GM21390 (cell line): ENCODE measurements around the gene SRSF3.
"Not testable (repeated sequence)": the region's sequence is repeated elsewhere in the genome, so short reads cannot be mapped to it uniquely, and the experiment has no call there.

Source experiments
- ATAC-seq: cut with Tn5 transposase; IDR thresholded peaks from one replicate; pipeline ENCODE4 v1.9.1; 2021; ENCODE audit not compliant: unreplicated experiment

SRSF3 gene

DNA sequence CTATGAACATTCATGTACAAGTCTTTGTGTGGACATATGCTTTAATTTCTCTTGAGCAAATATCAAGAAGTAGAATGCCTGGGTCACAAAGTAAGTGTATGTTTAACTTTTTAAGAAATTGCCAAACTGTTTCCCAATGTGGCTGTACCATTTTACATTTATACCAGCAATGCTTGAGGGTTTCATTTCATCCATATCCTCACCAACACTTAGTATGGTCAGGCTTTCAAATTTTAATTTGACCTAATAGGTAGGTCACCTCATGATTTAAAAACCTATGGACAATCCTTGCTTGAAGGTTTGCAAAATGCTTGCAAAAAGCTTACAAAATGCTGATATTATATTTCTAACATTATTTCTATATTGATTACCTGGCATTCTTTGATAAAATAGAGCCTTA is 19.5 kb upstream of the SRSF3 start:
- ATAC-seq: no peak

DNA sequence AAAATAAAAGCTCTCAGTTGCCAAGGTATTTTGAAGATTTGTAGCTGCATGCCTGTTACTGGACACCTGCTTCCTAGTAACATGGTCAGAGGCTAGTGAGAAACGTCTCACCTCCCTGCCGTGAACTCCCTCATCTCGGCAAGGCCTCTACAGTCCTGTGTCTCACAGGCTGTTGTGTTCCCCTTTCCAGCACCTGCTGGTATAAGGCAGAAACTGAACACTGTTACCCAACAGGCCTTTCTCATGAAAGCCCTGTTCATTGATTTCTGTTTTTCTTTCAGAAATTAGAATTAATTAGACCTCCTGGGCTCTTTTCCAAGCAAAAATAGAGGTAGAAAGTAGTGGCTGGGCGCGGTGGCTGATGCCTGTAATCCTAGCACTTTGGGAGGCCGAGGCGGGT is 17.6 kb upstream of the SRSF3 start:
- ATAC-seq: no peak

DNA sequence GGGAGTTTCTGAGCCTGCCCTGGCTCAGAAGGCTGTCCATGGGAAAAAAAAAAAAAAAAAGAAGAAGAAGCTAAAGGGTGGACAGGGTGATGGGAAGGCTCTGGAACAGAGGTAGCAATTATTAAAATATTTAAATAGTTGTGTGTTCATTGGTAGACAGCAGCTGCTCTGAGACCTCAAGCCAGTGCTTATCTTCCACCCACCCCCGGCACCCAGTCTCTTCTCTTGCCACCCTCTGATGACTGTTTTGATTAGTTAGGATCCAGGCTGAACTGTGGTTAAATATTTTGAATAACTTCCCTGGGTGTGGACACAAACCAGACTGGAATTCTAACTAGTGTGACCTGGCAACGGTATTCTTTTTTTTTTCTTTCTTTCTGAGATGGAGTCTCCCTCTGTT is 16.9 kb upstream of the SRSF3 start:
- no peak for ATAC-seq

DNA sequence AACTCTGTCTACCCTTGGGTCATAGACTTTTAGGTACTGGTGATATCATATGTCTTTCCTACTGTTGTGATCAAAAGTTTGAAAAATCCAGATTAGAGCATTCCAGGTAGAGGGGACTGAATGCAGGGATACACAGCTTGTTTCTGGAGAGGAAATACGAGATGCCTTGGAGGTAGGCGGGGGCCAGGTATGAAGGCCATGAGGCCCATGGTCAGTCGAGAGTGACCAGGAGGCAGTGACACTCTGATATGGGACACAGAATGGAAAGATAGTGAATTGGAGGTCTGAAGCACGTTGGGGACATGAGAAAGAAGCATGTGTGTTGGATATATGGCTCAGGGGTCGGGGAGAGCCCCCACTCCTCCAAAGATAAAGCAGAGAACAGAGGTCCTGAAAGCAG is 16.1 kb upstream of the SRSF3 start:
- ATAC-seq: no peak

DNA sequence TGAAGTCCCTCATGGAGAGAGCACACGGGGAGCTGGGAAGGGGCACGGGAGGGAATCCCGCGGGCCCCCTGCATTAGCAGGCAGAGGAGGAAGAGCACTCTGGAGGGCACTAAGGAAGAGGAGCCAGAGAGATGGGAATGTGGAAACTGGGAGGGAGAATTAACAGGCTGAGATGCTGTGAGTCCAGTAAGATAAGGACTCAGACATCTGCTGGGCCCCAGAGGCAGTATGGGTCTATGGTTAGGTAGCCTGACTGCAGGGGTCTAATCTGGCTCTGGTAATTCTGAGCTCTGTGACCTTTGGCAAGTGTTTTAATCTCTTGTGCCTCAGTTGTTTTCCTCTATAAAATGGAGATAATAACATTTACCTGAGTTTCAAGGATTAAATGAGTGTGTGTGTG is 15.7 kb upstream of the SRSF3 start:
- ATAC-seq: no peak

DNA sequence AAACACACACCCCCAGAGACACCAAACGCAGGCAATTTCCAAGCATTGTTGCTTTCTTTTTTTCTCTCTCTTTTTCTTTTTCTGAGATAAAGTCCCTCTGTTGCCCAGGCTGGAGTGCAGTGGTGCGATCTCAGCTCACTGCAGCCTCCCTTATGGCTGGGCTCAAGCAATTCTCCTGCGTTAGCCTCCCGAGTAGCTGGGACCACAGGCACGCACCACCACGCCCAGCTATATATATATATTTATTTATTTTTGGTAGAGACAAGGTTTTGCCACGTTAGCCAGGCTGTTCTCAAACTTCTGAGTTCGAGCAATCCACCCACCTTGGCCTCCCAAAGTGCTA is 14.0 kb upstream of the SRSF3 start:
- ATAC-seq: no peak

DNA sequence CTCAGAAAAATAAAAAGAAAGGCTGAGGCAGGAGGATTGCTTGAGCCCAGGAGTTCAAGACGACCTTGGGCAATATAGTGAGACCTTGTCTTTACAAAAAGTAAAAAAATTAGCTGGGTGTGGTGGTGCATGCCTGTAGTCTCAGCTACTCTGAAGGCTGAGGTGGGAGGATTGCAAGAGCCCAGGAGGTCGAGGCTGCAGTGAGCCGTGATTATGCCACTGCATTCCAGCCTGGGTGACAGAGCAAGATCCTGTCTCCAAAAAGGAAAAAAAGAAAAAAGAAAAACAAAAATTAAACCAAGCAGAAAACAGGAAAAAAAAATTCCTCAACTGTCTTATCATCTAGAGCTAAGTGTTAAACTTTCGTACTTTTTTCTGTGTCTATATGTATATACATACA is 12.4 kb upstream of the SRSF3 start:
- no peak for ATAC-seq

DNA sequence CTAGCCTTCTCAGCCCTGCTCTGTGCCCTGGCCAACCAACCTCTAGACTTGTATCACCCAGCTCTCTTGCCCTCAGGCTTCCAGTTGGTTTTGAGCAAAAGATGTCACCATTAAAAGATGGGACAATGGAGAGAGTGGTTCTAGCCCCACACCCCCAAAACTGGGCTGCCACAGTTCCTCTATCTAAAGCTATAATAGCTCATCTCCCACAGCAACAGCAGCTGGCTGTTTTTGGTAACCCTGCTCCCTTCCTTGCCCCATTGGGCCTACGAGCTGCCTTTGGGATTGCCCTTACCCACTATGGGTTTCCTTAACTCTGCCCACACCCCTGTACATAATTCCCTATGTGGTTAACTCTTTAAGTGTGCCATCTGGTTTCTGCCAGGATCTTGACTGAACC is 7.6 kb upstream of the SRSF3 start:
- no peak for ATAC-seq

DNA sequence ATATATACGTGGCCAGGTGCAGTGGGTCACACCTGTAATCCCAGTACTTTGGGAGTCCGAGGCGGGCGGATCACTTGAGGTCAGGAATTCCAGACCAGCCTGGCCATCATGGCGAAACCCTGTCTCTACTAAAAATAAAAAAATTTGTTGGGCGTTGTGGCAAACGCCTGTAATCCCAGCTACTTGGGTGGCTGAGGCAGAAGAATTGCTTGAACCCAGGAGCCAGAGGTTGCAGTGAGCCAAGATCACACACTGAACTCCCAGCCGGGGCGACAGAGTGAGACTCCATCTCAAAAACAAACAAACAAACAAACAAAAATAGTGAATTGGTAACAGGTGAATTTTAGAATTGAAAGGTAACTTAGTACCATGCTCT is 5.1 kb upstream of the SRSF3 start:
- ATAC-seq: not testable (repeated sequence)

DNA sequence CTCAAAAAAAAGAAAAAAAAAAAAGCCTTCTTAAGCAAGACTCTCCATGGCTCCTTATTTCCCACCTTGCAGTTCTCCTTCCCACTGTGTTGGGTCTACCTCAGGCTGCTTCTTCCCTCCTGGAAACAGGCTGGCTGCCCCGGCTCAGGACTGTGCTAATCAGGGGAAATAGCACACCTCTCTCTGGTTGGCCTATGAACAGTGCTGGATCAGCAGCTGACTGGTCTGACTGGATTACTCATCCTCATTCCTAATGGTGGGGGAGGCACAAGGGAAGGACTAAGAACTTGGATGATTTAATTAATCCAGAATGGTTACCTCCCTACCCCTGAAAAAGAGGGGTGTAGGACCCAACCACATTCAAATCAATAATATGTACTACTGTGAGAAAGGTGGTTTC is 3.9 kb upstream of the SRSF3 start:
- no peak for ATAC-seq

DNA sequence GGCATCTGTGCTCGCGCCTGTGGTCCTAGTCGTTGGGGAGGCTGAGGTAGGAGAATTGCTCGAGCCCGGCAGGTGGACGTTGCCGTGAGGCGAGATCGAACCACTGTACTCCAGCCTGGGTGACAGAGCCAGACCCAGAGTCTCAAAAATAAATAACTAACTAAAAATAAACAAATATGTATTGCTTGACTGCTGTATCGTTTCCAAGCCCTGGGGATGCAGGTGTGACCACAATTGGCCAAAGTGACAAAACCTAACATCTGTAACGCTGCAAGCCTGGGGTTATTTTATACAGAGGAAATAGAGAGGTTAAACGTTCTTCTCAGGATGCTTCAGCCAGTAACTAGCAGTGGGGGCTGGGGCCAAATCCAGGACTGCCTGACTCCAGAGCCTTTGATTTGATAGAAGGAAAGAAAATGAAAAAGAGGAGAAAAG is 1.9 kb upstream of the SRSF3 start:
- peak; percentile 53 for ATAC-seq

DNA sequence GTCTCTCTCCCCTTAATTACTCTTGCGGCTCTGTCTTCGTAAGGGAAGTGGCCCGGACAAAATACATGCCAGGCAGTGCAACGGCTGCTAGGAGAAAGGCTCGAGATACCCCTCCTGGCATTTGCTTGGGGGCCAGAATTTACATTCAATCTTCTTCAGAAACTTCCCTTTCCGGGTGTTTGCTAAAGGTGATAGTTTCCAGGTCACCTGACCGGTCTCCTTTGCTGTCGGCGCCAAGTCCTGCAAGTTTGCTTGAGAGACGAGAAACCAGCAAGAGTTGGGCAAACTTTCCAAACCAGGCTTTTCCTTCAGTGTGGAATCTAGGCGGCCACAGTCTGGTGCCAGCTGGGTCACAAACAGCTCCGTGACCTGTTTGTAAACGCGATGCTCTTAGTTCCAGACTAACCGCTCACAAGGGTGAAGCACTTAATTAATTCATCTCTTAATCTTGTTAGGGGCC is 563 bp upstream of the SRSF3 start:
- peak; percentile 14 for ATAC-seq

DNA sequence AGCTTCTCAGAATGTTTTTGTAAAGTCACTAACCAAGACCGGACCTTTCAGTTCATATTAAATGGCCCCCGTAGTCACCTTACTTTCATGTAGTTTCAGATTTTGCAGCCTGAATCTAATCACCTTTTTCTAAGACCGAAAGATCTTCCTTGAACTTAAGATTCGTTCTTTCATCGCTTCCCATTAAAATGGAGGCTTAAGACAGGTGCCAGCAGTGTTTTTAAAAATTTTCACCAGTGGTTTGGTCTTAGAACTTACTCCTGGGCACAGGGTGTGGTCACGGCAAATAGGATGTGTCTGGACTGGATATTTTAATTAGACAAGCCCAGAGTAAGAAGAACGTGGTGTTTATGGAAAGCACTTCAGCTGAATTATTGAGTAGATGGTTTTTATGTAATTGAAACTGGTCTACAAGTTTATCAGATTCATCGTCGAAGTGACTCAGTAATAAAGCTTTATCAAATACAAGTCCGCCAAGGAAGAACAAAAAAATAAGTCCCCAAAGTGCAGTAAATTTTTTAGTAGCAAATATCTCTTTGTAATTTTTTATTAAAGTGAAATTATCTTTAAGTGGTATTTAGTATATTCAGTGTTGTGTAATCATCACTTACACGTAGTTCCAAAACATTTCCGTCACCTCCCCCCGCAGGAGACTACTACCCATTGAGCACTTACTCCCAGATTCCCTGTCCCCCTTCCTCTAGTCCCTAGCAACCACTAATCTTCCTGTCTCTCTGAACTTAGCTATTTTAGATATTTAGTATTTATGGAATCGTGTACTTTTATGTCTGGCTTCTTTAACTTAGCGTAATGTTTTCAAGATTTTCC is 868 bp downstream of the SRSF3 start:
- ATAC-seq: no peak

DNA sequence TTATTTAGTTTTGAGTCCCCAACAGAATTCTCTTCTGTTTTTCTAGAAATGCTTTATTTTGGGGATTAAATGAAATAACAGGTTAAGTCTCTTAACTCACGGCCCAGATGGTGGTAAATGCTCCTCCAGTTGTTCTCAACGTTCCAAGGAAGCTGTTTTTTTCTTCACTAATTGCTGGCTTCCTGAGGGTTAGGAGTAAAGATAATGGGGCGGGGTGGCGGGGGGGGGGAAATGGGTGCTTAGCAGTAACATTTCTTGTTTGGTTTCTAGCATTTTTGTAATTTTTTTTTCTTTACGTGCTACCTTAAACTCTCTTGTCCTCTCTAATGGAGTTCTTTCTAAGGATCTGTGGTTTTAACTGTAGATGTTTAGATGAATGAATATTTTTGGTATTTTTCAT is 2.2 kb downstream of the SRSF3 start:
- no peak for ATAC-seq

DNA sequence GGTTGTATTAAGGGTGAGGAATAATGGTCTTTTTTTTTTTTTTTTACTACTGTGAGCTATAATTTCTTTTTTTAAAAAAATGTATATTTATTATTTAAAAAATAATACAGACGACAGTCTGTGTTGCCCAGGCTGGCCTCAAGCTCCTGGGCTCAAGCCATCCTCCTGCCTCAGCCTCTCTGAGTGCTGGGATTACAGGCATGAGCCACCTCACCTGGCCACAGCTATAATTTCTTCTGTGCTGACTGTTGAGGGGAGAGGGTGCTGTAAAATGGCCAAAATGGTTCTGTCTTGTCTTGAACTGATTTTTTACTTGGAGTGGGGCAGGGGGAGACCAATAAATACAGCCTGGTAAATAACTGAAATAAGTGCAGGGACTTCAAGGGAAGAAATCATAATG is 3.6 kb downstream of the SRSF3 start:
- no peak for ATAC-seq

DNA sequence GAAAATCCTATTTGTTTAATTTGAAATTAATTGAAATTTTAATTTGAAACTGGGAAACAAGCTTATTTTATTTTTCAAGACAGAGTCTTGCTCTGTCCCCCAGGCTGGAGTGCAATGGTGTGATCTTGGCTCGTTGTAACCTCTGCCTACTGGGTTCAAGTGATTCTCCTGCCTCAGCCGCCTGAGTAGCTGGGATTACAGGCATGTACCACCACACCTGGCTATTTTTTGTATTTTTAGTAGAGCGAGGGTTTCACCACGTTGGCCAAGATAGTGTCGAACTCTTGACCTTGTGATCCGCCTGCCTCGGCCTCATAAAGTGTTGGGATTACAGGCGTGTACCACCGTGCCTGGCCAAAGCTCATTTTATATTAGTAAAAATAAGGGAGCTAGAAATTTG is 4.2 kb downstream of the SRSF3 start:
- ATAC-seq: no peak

DNA sequence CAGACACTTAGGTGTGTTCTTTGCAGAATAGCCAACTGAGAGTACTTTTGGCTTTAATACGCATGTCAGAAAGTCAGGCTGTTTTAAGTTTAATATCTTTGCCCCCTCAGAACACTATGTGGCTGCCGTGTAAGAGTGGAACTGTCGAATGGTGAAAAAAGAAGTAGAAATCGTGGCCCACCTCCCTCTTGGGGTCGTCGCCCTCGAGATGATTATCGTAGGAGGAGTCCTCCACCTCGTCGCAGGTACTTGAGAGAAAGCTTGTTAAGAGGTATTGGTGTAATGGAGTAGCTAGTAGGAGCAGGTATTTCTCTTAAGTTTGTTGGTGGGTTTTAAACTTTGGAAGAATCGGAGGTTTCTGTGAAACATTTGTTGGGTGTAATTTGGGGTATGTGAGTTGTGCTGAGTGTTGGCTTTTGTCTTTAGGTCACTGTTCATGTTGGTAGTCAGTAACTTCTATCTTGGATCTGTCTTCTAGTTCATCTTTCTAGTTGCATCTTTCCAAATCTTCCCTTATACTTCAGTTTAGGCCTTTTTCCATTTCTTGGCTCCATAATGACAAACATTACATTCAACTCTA is 4.7 kb downstream of the SRSF3 start:
- ATAC-seq: no peak

DNA sequence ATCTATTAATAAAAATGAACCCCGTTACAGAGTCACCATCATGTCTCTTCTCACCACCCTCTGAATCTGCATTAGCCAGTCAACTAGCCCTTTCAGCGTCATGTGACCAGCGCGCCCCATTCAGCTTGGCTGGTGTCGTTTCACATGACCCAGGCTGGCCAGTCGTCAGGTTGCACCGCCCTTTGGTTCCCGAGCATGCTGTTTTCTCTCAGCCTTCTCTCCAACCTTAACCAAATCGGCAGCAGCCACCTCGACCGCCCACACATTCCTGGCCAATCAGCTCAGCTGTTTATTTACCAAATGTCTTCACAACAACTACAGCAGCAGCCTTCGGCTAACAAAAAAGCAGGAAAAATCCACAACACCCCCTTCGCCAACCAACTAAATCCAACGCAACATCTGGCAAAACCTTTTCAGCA is 5.6 kb downstream of the SRSF3 start:
- no peak for ATAC-seq

DNA sequence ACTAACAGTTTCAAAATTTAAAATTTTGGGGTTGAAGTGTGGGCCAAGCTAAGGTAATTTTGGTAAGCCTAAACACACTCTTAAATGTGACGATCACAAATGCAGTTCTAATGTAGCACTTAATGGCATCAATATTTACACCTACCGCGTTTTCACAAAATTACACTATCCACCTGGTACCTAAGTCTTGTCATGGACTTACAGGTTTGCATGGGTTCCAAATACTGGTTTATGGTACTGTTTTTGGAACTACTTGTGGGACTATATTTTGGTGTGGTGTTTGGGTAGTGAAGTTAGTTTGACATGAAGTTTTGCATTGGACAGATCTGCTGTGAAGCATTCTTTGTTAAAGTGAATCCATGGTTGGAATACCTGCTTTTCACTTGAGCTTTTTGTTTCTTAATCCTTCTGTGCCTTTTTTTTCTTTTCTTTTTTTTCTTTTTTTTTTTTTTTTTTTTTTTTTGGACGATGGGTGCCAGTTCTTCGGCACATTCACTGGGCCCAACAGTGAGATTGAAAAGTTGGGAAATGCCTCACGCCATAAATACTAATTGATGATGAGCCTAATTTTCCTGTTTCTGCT is 6.5 kb downstream of the SRSF3 start:
- ATAC-seq: no peak

DNA sequence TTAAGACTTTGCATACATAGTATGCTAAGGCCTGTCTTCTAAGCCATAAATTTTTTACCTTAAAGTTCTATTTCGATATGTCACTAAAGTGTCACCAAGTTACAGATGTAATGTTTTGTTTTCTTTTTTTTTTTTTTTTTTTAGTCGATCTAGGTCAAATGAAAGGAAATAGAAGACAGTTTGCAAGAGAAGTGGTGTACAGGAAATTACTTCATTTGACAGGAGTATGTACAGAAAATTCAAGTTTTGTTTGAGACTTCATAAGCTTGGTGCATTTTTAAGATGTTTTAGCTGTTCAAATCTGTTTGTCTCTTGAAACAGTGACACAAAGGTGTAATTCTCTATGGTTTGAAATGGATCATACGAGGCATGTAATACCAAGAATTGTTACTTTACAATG is 7.7 kb downstream of the SRSF3 start:
- not testable (repeated sequence) for ATAC-seq

DNA sequence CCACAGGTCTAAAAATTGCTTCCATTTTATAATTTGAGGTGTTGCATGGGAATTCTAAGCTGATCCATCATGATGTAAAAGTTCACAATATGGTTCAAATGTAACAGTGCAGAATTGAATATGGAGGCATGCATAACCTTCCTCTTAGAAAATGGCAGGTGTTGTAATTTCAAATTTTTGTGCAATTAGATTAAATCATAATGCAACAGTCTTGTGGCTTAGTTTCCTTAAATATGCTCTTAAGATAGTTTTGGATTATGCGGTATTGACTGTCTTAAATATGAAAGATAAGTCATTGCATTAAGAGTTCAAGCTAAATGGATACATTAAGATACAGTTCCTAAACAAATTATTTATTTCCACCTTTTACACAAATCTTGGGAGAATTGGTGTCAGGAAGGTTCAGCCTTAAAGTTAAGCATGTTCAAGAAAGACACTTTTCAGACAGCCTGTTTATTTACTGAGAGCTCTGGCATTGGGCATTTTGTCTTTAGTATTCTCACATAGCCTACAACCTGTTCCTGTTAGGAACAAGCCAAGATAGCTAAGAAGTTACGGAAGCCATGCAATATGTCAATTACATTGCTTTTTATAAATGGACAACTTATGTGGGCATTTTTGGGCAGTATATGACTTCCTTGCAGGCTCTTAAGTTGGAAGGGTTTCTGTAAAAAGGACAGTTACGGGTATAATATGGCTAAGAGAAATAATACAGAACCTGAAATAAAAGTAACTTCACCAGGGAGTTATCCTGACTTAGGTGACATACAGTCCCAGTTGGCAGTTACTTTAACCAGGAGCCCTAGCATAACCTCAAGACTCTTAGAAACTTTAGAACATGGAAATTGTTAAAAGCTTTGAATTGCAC is 9.3 kb downstream of the SRSF3 start:
- ATAC-seq: no peak
